ENCODE measurements around the gene MYMK. TPM values are rescaled to one million over a fixed set of nuclear protein-coding genes. Genes with fewer than 3 reads are reported as not detected.

Gene MYMK
- total RNA-seq, 1 experiment from 2014 or later: not detected

DNA sequence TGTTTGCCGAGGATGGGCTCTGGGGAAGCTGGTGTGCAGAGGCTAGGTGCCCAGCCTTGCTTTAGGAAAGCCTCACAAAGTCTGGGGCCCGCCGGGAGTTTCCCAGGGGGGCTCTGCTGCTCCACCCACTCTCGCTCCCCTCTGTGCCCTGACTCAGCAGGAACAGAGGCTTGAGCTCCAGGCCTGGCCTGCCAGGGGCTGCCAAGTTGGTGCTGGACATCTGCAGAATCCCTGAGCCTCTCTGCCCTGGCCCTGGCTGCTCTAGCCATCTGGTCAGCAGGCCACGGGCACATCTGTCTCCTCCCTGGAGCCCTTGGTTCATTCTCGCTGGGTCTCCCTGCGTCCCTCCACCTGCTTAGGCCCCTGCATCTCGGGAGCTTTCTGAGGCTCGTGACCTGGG is 9.1 kb upstream of the MYMK start:
- no peak overlapping the region for H2AFZ ChIP-seq (ENCODE audit: low read depth, low read length, poor library complexity, severe bottlenecking)
- ChIA-PET POLR2A (no interaction called here), CTCF (interaction anchor here (1.1 to 2.1 kb wide), 3 partner anchors 191 to 248 kb away, joined by 3 to 14 read pairs (median 4); no protein-coding TSS in a partner anchor), RAD21 (ENCODE audit: low non-redundant PET in 1 of 2, low total read pairs in 2 of 2, uncharacterized antibody in 2 of 2, unreplicated experiment in 2 of 2) (no interaction called here)
- DNase-seq (ENCODE audit: low read depth, low spot score) (no peak), ATAC-seq (no peak)
- intact Hi-C loops (cut with micrococcal nuclease): loop anchor here (1.0 to 2.0 kb wide), 2 partner anchors 192 to 461 kb away; no protein-coding TSS in a partner anchor
- H3K4me2 ChIP-seq (ENCODE audit: low read length): no peak overlapping the region
- H3K4me1 ChIP-seq (ENCODE audit: control insufficient read depth in 1 of 2, insufficient read depth in 2 of 2, low read length in 2 of 2): no peaks in the 10 kb centered on the region; a peak in 1 of 4 replicates
- TF ChIP-seq SIN3A (IDR thresholded peaks at IDR 0.05; ENCODE audit: low read depth) (no peak), POLR2AphosphoS5 (IDR thresholded peaks at IDR 0.05; ENCODE audit: low read depth, low read length) (no peak), TCF7L2 (IDR thresholded peaks at IDR 0.05; ENCODE audit: borderline replicate concordance, extremely low read depth, insufficient read depth, insufficient read length) (no peak), FOSL1 (IDR thresholded peaks at IDR 0.05; ENCODE audit: low read depth) (no peak), ZNF274 (IDR thresholded peaks at IDR 0.05; ENCODE audit: low read depth, low read length) (no peak), SP1 (IDR thresholded peaks at IDR 0.05; ENCODE audit: low read depth) (no peak), EZH2phosphoT487 (IDR thresholded peaks at IDR 0.05; ENCODE audit: borderline replicate concordance) (no peak), EZH2 (IDR thresholded peaks at IDR 0.05) (no peak), CBX3 (IDR thresholded peaks at IDR 0.05; ENCODE audit: low read depth) (no peak), SRF (IDR thresholded peaks at IDR 0.05; ENCODE audit: low read depth) (no peak), ZFX (IDR thresholded peaks at IDR 0.05) (no peak), POLR2A (IDR thresholded peaks at IDR 0.05; ENCODE audit: borderline replicate concordance, extremely low read depth, insufficient read depth, insufficient read length) (no peak), EGR1 (IDR thresholded peaks at IDR 0.05; ENCODE audit: low read depth) (no peak), RAD21 (IDR thresholded peaks at IDR 0.05; ENCODE audit: low read depth) (no peak), ELF1 (IDR thresholded peaks at IDR 0.05; ENCODE audit: borderline replicate concordance, low read depth) (no peak)
- TF ChIP-seq, protein P1, sequence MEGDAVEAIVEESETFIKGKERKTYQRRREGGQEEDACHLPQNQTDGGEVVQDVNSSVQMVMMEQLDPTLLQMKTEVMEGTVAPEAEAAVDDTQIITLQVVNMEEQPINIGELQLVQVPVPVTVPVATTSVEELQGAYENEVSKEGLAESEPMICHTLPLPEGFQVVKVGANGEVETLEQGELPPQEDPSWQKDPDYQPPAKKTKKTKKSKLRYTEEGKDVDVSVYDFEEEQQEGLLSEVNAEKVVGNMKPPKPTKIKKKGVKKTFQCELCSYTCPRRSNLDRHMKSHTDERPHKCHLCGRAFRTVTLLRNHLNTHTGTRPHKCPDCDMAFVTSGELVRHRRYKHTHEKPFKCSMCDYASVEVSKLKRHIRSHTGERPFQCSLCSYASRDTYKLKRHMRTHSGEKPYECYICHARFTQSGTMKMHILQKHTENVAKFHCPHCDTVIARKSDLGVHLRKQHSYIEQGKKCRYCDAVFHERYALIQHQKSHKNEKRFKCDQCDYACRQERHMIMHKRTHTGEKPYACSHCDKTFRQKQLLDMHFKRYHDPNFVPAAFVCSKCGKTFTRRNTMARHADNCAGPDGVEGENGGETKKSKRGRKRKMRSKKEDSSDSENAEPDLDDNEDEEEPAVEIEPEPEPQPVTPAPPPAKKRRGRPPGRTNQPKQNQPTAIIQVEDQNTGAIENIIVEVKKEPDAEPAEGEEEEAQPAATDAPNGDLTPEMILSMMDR (IDR thresholded peaks at IDR 0.05 in 2 of 3, conservative IDR thresholded peaks at IDR 0.05 in 1 of 3; ENCODE audit: borderline replicate concordance in 1 of 3, insufficient read depth in 1 of 3, low read depth in 2 of 3, low read length in 2 of 3): no peak
- TF ChIP-seq, protein P2, sequence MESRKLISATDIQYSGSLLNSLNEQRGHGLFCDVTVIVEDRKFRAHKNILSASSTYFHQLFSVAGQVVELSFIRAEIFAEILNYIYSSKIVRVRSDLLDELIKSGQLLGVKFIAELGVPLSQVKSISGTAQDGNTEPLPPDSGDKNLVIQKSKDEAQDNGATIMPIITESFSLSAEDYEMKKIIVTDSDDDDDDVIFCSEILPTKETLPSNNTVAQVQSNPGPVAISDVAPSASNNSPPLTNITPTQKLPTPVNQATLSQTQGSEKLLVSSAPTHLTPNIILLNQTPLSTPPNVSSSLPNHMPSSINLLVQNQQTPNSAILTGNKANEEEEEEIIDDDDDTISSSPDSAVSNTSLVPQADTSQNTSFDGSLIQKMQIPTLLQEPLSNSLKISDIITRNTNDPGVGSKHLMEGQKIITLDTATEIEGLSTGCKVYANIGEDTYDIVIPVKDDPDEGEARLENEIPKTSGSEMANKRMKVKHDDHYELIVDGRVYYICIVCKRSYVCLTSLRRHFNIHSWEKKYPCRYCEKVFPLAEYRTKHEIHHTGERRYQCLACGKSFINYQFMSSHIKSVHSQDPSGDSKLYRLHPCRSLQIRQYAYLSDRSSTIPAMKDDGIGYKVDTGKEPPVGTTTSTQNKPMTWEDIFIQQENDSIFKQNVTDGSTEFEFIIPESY (IDR thresholded peaks at IDR 0.05; ENCODE audit: extremely low read depth, insufficient replicate concordance, low read length): no peak
- TF ChIP-seq, protein P3, sequence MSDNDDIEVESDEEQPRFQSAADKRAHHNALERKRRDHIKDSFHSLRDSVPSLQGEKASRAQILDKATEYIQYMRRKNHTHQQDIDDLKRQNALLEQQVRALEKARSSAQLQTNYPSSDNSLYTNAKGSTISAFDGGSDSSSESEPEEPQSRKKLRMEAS (IDR thresholded peaks at IDR 0.05): no peak
- TF ChIP-seq, protein P4, sequence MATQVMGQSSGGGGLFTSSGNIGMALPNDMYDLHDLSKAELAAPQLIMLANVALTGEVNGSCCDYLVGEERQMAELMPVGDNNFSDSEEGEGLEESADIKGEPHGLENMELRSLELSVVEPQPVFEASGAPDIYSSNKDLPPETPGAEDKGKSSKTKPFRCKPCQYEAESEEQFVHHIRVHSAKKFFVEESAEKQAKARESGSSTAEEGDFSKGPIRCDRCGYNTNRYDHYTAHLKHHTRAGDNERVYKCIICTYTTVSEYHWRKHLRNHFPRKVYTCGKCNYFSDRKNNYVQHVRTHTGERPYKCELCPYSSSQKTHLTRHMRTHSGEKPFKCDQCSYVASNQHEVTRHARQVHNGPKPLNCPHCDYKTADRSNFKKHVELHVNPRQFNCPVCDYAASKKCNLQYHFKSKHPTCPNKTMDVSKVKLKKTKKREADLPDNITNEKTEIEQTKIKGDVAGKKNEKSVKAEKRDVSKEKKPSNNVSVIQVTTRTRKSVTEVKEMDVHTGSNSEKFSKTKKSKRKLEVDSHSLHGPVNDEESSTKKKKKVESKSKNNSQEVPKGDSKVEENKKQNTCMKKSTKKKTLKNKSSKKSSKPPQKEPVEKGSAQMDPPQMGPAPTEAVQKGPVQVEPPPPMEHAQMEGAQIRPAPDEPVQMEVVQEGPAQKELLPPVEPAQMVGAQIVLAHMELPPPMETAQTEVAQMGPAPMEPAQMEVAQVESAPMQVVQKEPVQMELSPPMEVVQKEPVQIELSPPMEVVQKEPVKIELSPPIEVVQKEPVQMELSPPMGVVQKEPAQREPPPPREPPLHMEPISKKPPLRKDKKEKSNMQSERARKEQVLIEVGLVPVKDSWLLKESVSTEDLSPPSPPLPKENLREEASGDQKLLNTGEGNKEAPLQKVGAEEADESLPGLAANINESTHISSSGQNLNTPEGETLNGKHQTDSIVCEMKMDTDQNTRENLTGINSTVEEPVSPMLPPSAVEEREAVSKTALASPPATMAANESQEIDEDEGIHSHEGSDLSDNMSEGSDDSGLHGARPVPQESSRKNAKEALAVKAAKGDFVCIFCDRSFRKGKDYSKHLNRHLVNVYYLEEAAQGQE (IDR thresholded peaks at IDR 0.05; ENCODE audit: low read depth): no peak
- H3K9ac ChIP-seq (ENCODE audit: low read length): no peak overlapping the region
- no peaks in the 10 kb centered on the region for H4K20me1 ChIP-seq (ENCODE audit: insufficient read depth)
- no peaks in the 10 kb centered on the region for H3K9me3 ChIP-seq (ENCODE audit: control insufficient read depth in 1 of 2, insufficient read depth in 1 of 2, low read depth in 1 of 2, low read length in 2 of 2)
- no peaks in the 10 kb centered on the region for H3K79me2 ChIP-seq (ENCODE audit: insufficient read depth, low read length)
- no TSS peak for BruUV-seq (replicated peaks)
- H3K9me2 ChIP-seq (ENCODE audit: insufficient read depth): no peaks in the 10 kb centered on the region
- no peaks in the 10 kb centered on the region for H3K27me3 ChIP-seq (ENCODE audit: insufficient read depth, low read length)
- H3K4me3 ChIP-seq (replicated peaks in 1 of 2; ENCODE audit: low read depth in 1 of 2, low read length in 2 of 2): no peak overlapping the region
- H3K36me3 ChIP-seq (ENCODE audit: control insufficient read depth in 1 of 2, insufficient read depth in 2 of 2, low read length in 2 of 2): no peaks in the 10 kb centered on the region
- no peak overlapping the region; the same call in 1 of the 2 replicates for H3K27ac ChIP-seq (ENCODE audit: low read depth, low read length)

Measured in HCT116 (cell line).